Nephron progenitor cell (in vitro differentiated cells): Measurements from ENCODE around the gene RNF208.
A peak's percentile ranks its signal among the peaks of the same experiment; 100 is the strongest.

Experiments used
- DNase-seq: peaks from one replicate; pipeline ENCODE4 v3.0.0; 2021
- H3K27ac Mint-ChIP-seq: 2 replicates; pipeline ENCODE4 v1.8.0; 2021; ENCODE audit warnings: mild to moderate bottlenecking, moderate library complexity, mixed read lengths
- H3K27me3 Mint-ChIP-seq: 2 replicates; pipeline ENCODE4 v1.8.0; 2021; ENCODE audit warnings: mild to moderate bottlenecking, low read depth, mixed read lengths; ENCODE audit not compliant: poor library complexity
- H3K36me3 Mint-ChIP-seq: 2 replicates; pipeline ENCODE4 v1.8.0; 2021; ENCODE audit warnings: low read depth, mixed read lengths
- H3K4me1 Mint-ChIP-seq: 2 replicates; pipeline ENCODE4 v1.8.0; 2021; ENCODE audit warnings: mixed read lengths
- H3K4me3 Mint-ChIP-seq: 2 replicates; pipeline ENCODE4 v1.8.0; 2021; ENCODE audit warnings: mild to moderate bottlenecking, moderate library complexity, mixed read lengths
- H3K9me3 Mint-ChIP-seq: 2 replicates; pipeline ENCODE4 v1.8.0; 2021; ENCODE audit warnings: mild to moderate bottlenecking, moderate library complexity, mixed read lengths
- TF ChIP-seq, protein P1 (sequence below): fragments of 200-600 bp; sonication (generic); IDR thresholded peaks from 2 replicates; pipeline ENCODE4 v1.5.0; 2021; ENCODE audit warnings: antibody characterized with exemption

The RNF208 gene

DNA sequence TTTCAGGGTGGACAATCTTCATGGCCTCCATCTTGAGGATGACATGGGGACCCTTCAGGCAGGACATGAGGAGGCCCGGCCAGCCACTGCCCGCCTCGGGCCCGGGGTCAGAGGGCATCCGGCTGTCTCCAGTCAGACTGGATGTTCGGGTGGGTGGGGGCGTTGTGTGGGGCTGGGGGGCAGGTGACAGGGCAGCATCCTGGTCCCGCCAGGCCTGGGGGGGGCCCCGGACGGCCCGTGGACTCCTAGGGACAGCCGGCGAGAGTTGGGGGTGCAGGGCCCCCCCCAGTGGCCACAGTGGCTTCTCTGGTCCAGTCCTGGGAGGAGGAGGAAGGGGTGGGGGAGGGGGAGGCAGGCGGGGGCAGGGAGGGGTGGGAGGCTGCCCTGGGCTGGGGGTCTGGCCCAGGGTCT is 940 bp downstream of the RNF208 start:
- Mint-ChIP-seq H3K9me3 (no peaks in the 10 kb centered on the region), H3K4me3 (peak overlapping the region; percentile 34), H3K27ac (no peak overlapping the region), H3K27me3 (peaks cover 4% of the 10 kb centered on the region), H3K4me1 (peaks cover 9% of the 10 kb centered on the region), H3K36me3 (no peaks in the 10 kb centered on the region)
- TF ChIP-seq, protein P1, sequence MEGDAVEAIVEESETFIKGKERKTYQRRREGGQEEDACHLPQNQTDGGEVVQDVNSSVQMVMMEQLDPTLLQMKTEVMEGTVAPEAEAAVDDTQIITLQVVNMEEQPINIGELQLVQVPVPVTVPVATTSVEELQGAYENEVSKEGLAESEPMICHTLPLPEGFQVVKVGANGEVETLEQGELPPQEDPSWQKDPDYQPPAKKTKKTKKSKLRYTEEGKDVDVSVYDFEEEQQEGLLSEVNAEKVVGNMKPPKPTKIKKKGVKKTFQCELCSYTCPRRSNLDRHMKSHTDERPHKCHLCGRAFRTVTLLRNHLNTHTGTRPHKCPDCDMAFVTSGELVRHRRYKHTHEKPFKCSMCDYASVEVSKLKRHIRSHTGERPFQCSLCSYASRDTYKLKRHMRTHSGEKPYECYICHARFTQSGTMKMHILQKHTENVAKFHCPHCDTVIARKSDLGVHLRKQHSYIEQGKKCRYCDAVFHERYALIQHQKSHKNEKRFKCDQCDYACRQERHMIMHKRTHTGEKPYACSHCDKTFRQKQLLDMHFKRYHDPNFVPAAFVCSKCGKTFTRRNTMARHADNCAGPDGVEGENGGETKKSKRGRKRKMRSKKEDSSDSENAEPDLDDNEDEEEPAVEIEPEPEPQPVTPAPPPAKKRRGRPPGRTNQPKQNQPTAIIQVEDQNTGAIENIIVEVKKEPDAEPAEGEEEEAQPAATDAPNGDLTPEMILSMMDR: no peak
- DNase-seq: no peak

DNA sequence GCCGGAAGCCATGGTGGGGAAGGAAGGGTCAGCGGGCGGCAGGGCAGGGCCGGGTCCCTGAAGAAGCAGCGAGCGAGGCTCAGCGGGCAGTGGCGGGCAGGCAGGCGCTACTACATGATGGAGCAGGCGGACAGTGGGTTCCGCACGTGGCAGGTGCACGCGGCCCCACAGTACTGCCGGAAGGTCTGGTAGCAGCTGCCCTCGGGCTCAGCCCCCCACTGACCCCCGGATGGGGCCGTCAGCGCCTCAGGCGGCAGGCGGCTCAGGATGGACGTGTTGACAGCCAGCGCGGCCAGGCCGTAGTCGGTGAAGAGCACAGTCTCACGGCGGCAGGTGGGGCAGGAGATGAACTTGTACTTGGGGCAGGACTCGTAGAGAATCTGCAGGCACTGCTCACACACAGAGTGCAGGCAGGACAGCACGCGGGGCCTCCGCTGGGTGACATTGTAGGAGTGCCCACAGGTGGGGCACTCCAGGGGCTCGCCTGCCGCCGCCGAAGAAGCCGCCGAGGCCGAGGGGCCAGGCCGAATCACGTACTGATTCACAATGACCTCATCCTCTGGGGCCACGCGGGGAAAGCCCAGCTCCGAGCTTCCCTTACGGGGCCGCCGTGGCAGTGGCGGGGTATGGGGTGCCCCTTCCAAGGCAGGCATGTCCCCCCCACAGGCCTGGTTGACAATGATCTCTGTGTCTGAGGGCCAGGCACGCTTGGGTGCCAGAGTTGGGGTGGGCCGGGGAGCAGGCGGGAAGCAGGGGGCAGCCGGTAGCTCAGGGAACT is 1.5 kb downstream of the RNF208 start:
- Mint-ChIP-seq H3K27ac (no peak overlapping the region), H3K36me3 (no peaks in the 10 kb centered on the region)

DNA sequence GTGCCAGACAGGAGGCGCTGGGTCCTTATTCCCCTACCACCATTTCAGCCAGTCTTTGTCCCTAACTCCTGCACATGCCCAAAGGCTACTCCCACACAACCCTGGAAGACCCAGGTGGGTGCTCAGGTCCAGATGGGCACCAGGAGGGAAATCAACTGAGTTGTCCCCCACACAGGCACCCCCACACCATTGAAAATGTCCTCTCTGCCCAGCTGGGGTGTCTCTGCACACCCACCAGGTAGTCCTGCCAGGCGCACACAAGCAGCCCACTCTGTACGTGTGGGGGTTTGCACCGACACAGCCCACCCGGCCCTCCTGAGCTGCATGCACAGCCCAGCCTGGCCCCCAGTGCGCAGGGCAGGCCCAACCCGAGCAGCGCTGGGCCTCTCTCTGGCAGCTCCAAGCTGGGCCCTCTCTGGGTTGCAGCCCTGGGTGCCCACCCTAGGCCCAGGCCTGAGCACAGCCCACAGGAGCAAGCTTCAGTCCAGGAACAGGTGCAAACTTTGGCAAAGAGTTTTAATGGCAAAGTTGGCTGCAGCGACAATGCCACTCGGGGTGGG is 2.2 kb downstream of the RNF208 start:
- H3K36me3 Mint-ChIP-seq: no peaks in the 10 kb centered on the region
- no peaks in the 10 kb centered on the region for H3K9me3 Mint-ChIP-seq
- TF ChIP-seq, protein P1: no peak
- H3K27ac Mint-ChIP-seq: no peak overlapping the region
- no peak for DNase-seq
- peaks cover 4% of the 10 kb centered on the region for H3K27me3 Mint-ChIP-seq
- H3K4me3 Mint-ChIP-seq: no peak overlapping the region
- H3K4me1 Mint-ChIP-seq: peaks cover 9% of the 10 kb centered on the region

More for the DNA sequence above, 1.5 kb downstream of the RNF208 start:
- peak overlapping the region; percentile 44 for H3K4me3 Mint-ChIP-seq
- H3K9me3 Mint-ChIP-seq: no peaks in the 10 kb centered on the region
- DNase-seq: no peak
- peaks cover 4% of the 10 kb centered on the region for H3K27me3 Mint-ChIP-seq
- TF ChIP-seq, protein P1: no peak
- H3K4me1 Mint-ChIP-seq: peaks cover 9% of the 10 kb centered on the region

DNA sequence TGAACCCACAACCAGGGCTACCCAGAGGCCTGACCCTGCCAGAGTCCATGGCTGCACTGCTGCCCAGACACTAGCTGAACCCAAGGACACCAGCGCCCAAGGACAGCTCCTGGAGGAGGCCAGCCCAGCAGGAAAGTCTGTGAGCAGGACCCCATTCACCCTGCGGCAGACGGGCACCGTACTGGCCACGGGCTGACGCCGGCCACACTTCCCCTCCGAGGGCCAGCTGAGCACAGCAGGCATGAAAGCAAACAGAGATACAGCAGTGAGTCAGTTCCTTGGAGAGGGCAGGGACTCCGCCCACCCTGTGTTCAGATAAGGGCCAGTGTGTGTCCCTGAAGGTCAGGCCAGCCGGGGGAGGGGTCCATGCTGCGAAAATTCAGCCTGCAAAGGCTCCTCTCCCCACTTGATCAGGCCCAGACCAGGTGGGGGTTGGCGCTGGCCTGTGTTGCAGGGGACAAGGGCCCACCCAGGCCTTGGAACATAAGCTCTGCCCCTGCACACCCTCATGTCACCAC is 3.2 kb downstream of the RNF208 start:
- no peak for DNase-seq

DNA sequence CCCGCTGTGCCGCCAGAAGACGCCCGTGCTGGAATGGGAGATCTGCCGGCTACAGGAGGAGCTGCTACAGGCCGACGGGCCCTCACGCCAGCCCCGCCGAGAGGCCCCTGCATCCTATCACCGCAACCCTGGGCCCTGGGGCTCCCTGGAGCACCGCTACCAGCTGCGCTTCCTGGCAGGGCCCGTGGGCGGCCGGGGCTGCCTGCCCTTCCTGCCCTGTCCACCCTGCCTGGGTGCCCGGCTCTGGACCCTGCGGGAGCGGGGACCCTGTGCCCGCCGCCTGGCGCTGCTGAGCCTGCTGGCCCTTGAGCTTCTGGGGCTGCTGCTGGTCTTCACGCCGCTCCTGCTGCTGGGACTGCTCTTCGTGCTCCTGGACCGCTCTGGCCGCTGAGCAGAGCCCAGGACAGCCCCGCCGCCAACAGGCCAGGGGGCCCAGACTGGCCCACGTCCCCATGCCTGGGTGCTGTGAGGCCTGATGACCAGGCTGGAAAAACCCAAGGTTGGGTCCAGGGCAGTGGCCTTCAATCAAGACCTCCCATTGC is 3.8 kb downstream of the RNF208 start:
- no peak overlapping the region for H3K4me3 Mint-ChIP-seq
- TF ChIP-seq, protein P1: no peak

More for the DNA sequence above, 3.2 kb downstream of the RNF208 start:
- H3K4me1 Mint-ChIP-seq: peaks cover 9% of the 10 kb centered on the region
- TF ChIP-seq, protein P1: no peak
- no peaks in the 10 kb centered on the region for H3K36me3 Mint-ChIP-seq
- H3K27ac Mint-ChIP-seq: no peak overlapping the region
- peaks cover 4% of the 10 kb centered on the region for H3K27me3 Mint-ChIP-seq
- no peak overlapping the region for H3K4me3 Mint-ChIP-seq
- H3K9me3 Mint-ChIP-seq: no peaks in the 10 kb centered on the region

More for the DNA sequence above, 3.8 kb downstream of the RNF208 start:
- Mint-ChIP-seq H3K4me1 (peaks cover 9% of the 10 kb centered on the region), H3K27me3 (peaks cover 4% of the 10 kb centered on the region), H3K36me3 (no peaks in the 10 kb centered on the region), H3K27ac (no peak overlapping the region), H3K9me3 (no peaks in the 10 kb centered on the region)
- DNase-seq: no peak
